GM21576 (cell line): Measurements from ENCODE around the gene GOLT1B.

Source experiments
- ATAC-seq: cut with Tn5 transposase; IDR thresholded peaks from one replicate; pipeline ENCODE4 v1.9.1; 2021; ENCODE audit warnings: mild to moderate bottlenecking, moderate library complexity; ENCODE audit not compliant: unreplicated experiment

The GOLT1B gene

GRCh38 chr12:21521541-21521940 lies 20.0 kb downstream of the GOLT1B start:
- no peak for ATAC-seq

GRCh38 chr12:21523148-21523547 lies 21.6 kb downstream of the GOLT1B start:
- ATAC-seq, result no peak

- no peak for ATAC-seq
These were observed 24.5 kb downstream of the GOLT1B start, which contains the start of gene SPX for GRCh38 chr12:21526053-21526452. Gene SPX, plus strand, starts transcription at chr12:21526296. Its CDS starts 177 bp downstream, at chr12:21526473.

GRCh38 chr12:21526721-21527345 lies 25.2 kb downstream of the GOLT1B start:
- no peak for ATAC-seq

GRCh38 chr12:21527451-21528180 lies 26.0 kb downstream of the GOLT1B start:
- ATAC-seq, result peak; percentile 95

GRCh38 chr12:21528953-21529352 lies 27.4 kb downstream of the GOLT1B start:
- no peak for ATAC-seq

- ATAC-seq, result no peak
These were observed 27.9 kb downstream of the GOLT1B start for GRCh38 chr12:21529456-21529855.

GRCh38 chr12:21538061-21538653 lies 36.6 kb downstream of the GOLT1B start:
- ATAC-seq, result no peak

- ATAC-seq, result no peak
These were observed 38.2 kb downstream of the GOLT1B start for GRCh38 chr12:21539797-21540196.

GRCh38 chr12:21541773-21542172 lies 40.2 kb downstream of the GOLT1B start:
- no peak for ATAC-seq

- ATAC-seq, result no peak
These were observed 40.8 kb downstream of the GOLT1B start for GRCh38 chr12:21542403-21542802.

GRCh38 chr12:21543151-21543550 lies 41.6 kb downstream of the GOLT1B start:
- ATAC-seq, result no peak

- no peak for ATAC-seq
These were observed 44.0 kb downstream of the GOLT1B start for GRCh38 chr12:21545557-21545956.

- ATAC-seq, result no peak
These were observed 45.1 kb downstream of the GOLT1B start for GRCh38 chr12:21546716-21547115.

GRCh38 chr12:21547437-21547836 lies 45.8 kb downstream of the GOLT1B start:
- no peak for ATAC-seq

GRCh38 chr12:21551841-21552465 lies 50.4 kb downstream of the GOLT1B start:
- no peak for ATAC-seq

GRCh38 chr12:21552635-21553328 lies 51.2 kb downstream of the GOLT1B start:
- ATAC-seq, result no peak

- ATAC-seq, result no peak
These were observed 51.7 kb downstream of the GOLT1B start for GRCh38 chr12:21553329-21553675.

- ATAC-seq, result no peak
These were observed 56.6 kb downstream of the GOLT1B start for GRCh38 chr12:21558100-21558679.

GRCh38 chr12:21559855-21560569 lies 58.4 kb downstream of the GOLT1B start:
- ATAC-seq, result no peak
